Endothelial cell of umbilical vein (primary cell): Measurements from ENCODE around the gene NOB1. TPM values are rescaled to one million over a fixed set of nuclear protein-coding genes. Genes with fewer than 3 reads are reported as not detected.

Experiments
- BruUV-seq: library from RNA; stranded (reverse); fragments of 400-500 nt; replicated peaks from 2 replicates; lab custom pipeline; 2021; lab: Mats Ljungman, UMichigan
- CTCF ChIA-PET: fragments of 300-600, 350-600 bp; sonication (Branson Sonifier 250); formaldehyde crosslinking; loops from one replicate; lab custom pipeline; 2021; ENCODE audit warnings: antibody characterized with exemption, inconsistent platforms; lab: Charles Lee
- POLR2A ChIA-PET: fragments of 300-600, 350-600 bp; sonication (Branson Sonifier 250); formaldehyde crosslinking; loops from one replicate; lab custom pipeline; 2021; ENCODE audit warnings: antibody characterized with exemption, inconsistent platforms; lab: Charles Lee
- DNase-seq: peaks from one replicate; pipeline ENCODE4 v3.0.0-alpha.2; 2011; ENCODE audit warnings: low read depth, low spot score
- FAIRE-seq: peaks from 2 replicates; lab custom pipeline; 2011; peaks lifted over from hg19 to GRCh38; lab: Jason Lieb, UNC
- H2AFZ ChIP-seq: 2 replicates; pipeline ENCODE4 v1.6.0; 2012; ENCODE audit warnings: low read depth, low read length, control low read depth, inconsistent platforms
- H3K27ac ChIP-seq: 2 replicates; pipeline ENCODE4 v1.5.1; 2011; ENCODE audit warnings: low read depth, mild to moderate bottlenecking, control low read depth, low read length, moderate library complexity; ENCODE audit not compliant: insufficient read depth
- H3K27me3 ChIP-seq, 2 experiments: 2 replicates each; pipeline versions ENCODE4 v1.6.0 to v1.6.1; 2011; ENCODE audit warnings: low read length in 2 of 2, mixed read lengths in 1 of 2; ENCODE audit not compliant: control insufficient read depth in 2 of 2, insufficient read depth in 2 of 2
- H3K36me3 ChIP-seq, 2 experiments: 2 replicates in 1 of 2; 3 replicates in 1 of 2; pipeline ENCODE4 v1.5.1; 2011; ENCODE audit warnings: low read length in 2 of 2, mild to moderate bottlenecking in 1 of 2, moderate library complexity in 1 of 2; ENCODE audit not compliant: control insufficient read depth in 2 of 2, insufficient read depth in 2 of 2; ENCODE audit errors: extremely low read depth in 1 of 2
- H3K4me1 ChIP-seq: 3 replicates; pipeline ENCODE4 v1.5.1; 2011; ENCODE audit warnings: mild to moderate bottlenecking, low read length; ENCODE audit not compliant: control insufficient read depth, insufficient read depth; ENCODE audit errors: extremely low read depth
- H3K4me2 ChIP-seq: 2 replicates; pipeline ENCODE4 v1.6.1; 2011; ENCODE audit warnings: low read length, control low read depth, mixed read lengths; ENCODE audit not compliant: insufficient read depth
- H3K4me3 ChIP-seq, 3 experiments: fragments of 200-600 bp in 1 of 3; sonication (generic), shearing (Covaris generic) in 1 of 3; replicated peaks in 1 of 3; 2 replicates each; pipeline ENCODE4 v1.5.1; 2011 to 2016; ENCODE audit warnings: control low read depth in 3 of 3, low read length in 3 of 3, mild to moderate bottlenecking in 2 of 3, inconsistent platforms in 1 of 3, low read depth in 1 of 3, moderate library complexity in 1 of 3; ENCODE audit not compliant: insufficient read depth in 1 of 3
- H3K79me2 ChIP-seq: 2 replicates; pipeline ENCODE4 v1.6.0; 2012; ENCODE audit warnings: low read length, inconsistent platforms; ENCODE audit not compliant: control insufficient read depth, insufficient read depth
- H3K9ac ChIP-seq: replicated peaks from 2 replicates; pipeline ENCODE3; 2011; ENCODE audit warnings: low read length, control low read depth; ENCODE audit not compliant: insufficient read depth; ENCODE audit errors: extremely low read depth
- H3K9me1 ChIP-seq: replicated peaks from 3 replicates; pipeline ENCODE4 v1.6.0; 2011; ENCODE audit warnings: mild to moderate bottlenecking, low read length; ENCODE audit not compliant: control insufficient read depth, insufficient read depth; ENCODE audit errors: extremely low read depth
- H3K9me3 ChIP-seq: replicated peaks from 2 replicates; pipeline ENCODE4 v1.5.1; 2012; ENCODE audit warnings: low read length, inconsistent platforms; ENCODE audit not compliant: control insufficient read depth, insufficient read depth
- H4K20me1 ChIP-seq: replicated peaks from 2 replicates; pipeline ENCODE3; 2011; ENCODE audit warnings: mild to moderate bottlenecking, low read length; ENCODE audit not compliant: control insufficient read depth, insufficient read depth; ENCODE audit errors: extremely low read depth
- CTCF ChIP-seq, 2 donors: IDR thresholded peaks; 1 replicate in 1 of 2; 2 replicates in 1 of 2; pipeline ENCODE4 v1.5.1; 2011; ENCODE audit warnings: low read length in 2 of 2, mild to moderate bottlenecking in 2 of 2, moderate library complexity in 2 of 2, control low read depth in 1 of 2, inconsistent platforms in 1 of 2, low read depth in 1 of 2; ENCODE audit not compliant: insufficient read depth in 1 of 2; ENCODE audit errors: extremely low read depth in 1 of 2
- EZH2 ChIP-seq: IDR thresholded peaks from 2 replicates; pipeline ENCODE4 v1.6.1; 2012; ENCODE audit warnings: borderline replicate concordance, low read depth, mild to moderate bottlenecking, moderate library complexity, low read length, inconsistent platforms; ENCODE audit not compliant: severe bottlenecking
- FOS ChIP-seq: IDR thresholded peaks from 2 replicates; pipeline ENCODE4 v1.6.1; 2011; ENCODE audit warnings: mild to moderate bottlenecking, low read length, moderate library complexity, borderline replicate concordance; ENCODE audit not compliant: insufficient read depth
- GATA2 ChIP-seq: IDR thresholded peaks from 2 replicates; pipeline ENCODE4 v1.7.0; 2011; ENCODE audit warnings: low read depth, mild to moderate bottlenecking, moderate library complexity, mixed read lengths, low read length; ENCODE audit not compliant: insufficient read length, insufficient read depth
- JUN ChIP-seq: IDR thresholded peaks from 2 replicates; pipeline ENCODE4 v1.6.1; 2011; ENCODE audit warnings: borderline replicate concordance, low read depth; ENCODE audit not compliant: insufficient read length, insufficient read depth
- MAX ChIP-seq: IDR thresholded peaks from 2 replicates; pipeline ENCODE4 v1.6.1; 2011; ENCODE audit not compliant: insufficient read depth, insufficient read length
- MYC ChIP-seq: IDR thresholded peaks from one replicate; pipeline ENCODE4 v1.6.1; 2011; ENCODE audit warnings: mild to moderate bottlenecking, low read depth, low read length
- POLR2A ChIP-seq: IDR thresholded peaks from 2 replicates; pipeline ENCODE4 v1.6.1; 2012; ENCODE audit warnings: low read depth, mild to moderate bottlenecking, control low read depth, low read length
- POLR2AphosphoS5 ChIP-seq: IDR thresholded peaks from 2 replicates; pipeline ENCODE4 v1.6.1; 2012; ENCODE audit warnings: low read depth, mild to moderate bottlenecking, control low read depth, low read length, moderate library complexity; ENCODE audit not compliant: insufficient read depth
- dilution Hi-C: fragments of 300-500 bp; cut with MboI; formaldehyde crosslinking; loops from one replicate; pipeline ENCODE4 v1.15.0; 2019; ENCODE audit warnings: low sequenced_read_pairs; ENCODE audit not compliant: extremely low pct_ligation_motif_present
- intact Hi-C: fragments of 100-400 bp; cut with micrococcal nuclease; formaldehyde crosslinking; loops from one replicate; pipeline ENCODE4 v1.10.0; 2022
- polyA plus RNA-seq, 4 experiments: library from polyadenylated mRNA; depleted of rRNA in 3 of 4; stranded (reverse) in 3 of 4; unstranded in 1 of 4; fragments of >200 nt; gene quantifications; 2 replicates each; pipeline versions ENCODE4 v1.2.1 to v1.2.3, GENCODE V29; 2011 to 2012; ENCODE audit warnings: missing spikeins in 1 of 4
- total RNA-seq: library from RNA; stranded (reverse); gene quantifications from 2 replicates; pipeline ENCODE4 v1.2.3, GENCODE V29; 2021

Gene NOB1
- total and polyA plus RNA-seq, 2 donors (not counting 3 experiments of a cell fraction or from before 2014, with no cell fraction given), result 65.4 to 66.5 TPM

- Histone ChIP-seq H4K20me1 (no peaks in the 10 kb centered on the region), H3K9me1 (no peaks in the 10 kb centered on the region), H3K27me3 (no peaks in the 10 kb centered on the region), H3K27ac (no peak overlapping the region), H3K79me2 (peaks cover 3% of the 10 kb centered on the region), H3K4me1 (peaks cover 7% of the 10 kb centered on the region), H3K4me2 (no peak overlapping the region), H3K9ac (no peak overlapping the region), H2AFZ (no peak overlapping the region), H3K9me3 (no peaks in the 10 kb centered on the region), H3K36me3 (no peaks in the 10 kb centered on the region), H3K4me3 (no peak overlapping the region)
- BruUV-seq, result no TSS peak
- DNase-seq (no peak), FAIRE-seq (no peak)
- TF ChIP-seq EZH2 (no peak), POLR2AphosphoS5 (no peak), POLR2A (no peak), JUN (no peak), GATA2 (no peak), MYC (no peak), MAX (no peak), FOS (no peak), CTCF (IDR thresholded peaks at IDR 0.05; ENCODE audit: extremely low read depth in 1 of 2, insufficient read depth in 1 of 2, low read depth in 1 of 2, low read length in 2 of 2) (no peak)
- intact Hi-C loops, result no loop called here
- POLR2A ChIA-PET, result no interaction called here
- CTCF ChIA-PET, result interaction anchor here (0.6 to 0.9 kb wide), 2 partner anchors 111 to 386 kb away, joined by 3 read pairs; no protein-coding TSS in a partner anchor
- dilution Hi-C loops, result no loop called here
Observed at GRCh38 chr16:69767459-69768229, 12.9 kb upstream of the NOB1 start.
